Glomerular visceral epithelial cell (primary cell): ENCODE results near the gene RRM2.
"Not testable (repeated sequence)": the region's sequence is repeated elsewhere in the genome, so short reads cannot be mapped to it uniquely, and the experiment has no call there.

Source experiments
- DNase-seq: peaks from one replicate; pipeline ENCODE4 v3.0.0-alpha.2; 2016; ENCODE audit errors: extremely low spot score

RRM2 gene

DNA sequence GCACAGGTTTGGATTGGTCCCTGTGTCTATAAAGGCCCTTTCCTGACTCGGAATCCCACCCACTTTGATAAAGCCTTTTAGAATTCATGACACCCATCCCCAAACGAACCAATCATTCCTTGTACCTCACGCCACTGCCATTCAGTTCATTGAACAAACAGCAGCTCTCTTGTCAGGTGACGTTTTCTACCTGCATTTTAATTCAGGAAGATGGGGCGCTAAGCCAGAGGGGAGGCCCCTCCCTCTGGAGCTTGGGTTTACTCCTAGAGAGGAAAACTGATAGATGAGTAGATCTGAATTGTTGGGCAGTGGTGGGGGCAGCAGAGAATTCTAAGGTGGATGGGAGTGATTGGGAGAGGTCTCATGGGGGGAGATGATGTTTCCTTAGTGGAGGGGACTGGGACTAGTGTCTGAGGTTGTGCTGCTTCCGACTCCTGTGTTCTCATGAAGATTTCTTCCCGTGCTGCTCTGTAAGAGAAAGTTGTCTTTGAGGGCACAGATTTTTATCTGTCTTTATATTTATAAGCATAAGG is 9.6 kb downstream of the RRM2 start:
- no peak for DNase-seq

GRCh38 chr2:10132596-10132995 is 10.1 kb downstream of the RRM2 start:
- DNase-seq = peak; percentile 66

DNA sequence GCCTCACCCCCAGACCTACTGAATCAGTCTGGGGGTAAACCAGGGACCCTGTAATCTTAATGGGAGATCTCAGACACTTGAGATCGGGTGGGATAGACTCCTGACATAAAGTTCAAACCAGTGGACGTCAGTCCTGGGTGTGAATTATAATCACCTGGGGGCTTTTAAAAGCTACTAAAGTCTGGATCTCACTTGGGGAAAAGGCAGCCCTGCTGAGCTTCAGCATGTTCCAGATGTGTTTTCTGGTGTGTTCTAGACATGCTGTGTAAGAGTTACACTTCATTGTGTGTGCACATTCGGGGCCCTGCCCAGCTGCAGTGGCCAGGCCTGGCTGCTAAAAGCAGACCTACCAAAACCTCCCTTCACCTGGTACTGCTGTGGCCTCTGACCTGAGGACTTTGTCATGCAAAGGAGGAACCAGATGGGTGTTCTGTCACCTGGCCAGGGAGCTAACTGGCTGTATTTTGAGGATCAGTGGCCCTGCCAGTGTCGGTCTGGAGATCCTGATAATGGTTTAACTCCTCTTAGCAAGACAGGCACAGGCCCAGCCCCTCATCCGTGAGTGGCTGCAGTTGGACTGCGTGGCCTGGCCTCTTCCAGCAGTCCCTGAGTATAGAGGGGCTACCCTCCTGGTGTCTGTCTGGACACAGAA is 10.6 kb downstream of the RRM2 start:
- no peak for DNase-seq

- DNase-seq = no peak
Measured at GRCh38 chr2:10135296-10136089, 13.0 kb downstream of the RRM2 start.

DNA sequence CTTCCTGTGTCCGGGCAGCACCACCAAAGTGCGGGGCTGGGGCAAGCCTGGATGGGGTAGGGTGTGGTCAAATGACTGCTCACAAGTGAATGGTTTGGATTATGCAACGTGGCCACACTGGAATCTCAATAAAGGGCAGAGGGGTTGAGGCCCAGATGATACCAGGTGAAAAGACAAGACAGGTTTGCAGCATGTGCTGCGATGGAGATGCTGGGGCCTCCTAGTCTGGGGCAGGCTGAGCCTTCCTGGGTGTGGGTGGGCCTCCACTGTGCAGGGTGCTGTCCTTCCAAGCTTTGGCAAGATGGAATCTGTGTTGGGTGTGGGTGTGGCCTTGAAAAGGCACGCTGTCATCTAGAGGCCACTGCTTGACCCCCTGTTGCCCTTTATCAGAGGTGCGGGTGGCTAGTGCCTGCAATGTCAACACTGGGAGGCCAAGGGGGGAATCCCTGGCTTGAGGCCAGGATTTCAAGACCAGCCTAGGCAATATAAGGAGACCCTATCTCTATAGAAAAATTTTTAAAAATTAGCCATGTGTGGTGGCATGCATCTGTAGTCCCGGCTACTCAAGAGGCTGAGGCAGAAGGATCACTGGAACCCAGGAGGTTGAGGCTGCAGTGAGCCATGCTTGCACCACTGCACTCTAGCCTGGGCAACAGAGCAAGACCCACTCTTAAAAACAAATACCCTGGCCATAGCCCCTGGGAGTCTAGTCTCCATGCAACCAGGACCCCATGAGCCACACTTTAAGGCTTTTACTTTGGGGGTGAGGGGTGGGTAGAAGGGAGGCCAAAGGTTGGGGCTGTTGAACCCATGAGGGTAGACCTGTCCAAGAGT is 13.8 kb downstream of the RRM2 start:
- DNase-seq = no peak

DNA sequence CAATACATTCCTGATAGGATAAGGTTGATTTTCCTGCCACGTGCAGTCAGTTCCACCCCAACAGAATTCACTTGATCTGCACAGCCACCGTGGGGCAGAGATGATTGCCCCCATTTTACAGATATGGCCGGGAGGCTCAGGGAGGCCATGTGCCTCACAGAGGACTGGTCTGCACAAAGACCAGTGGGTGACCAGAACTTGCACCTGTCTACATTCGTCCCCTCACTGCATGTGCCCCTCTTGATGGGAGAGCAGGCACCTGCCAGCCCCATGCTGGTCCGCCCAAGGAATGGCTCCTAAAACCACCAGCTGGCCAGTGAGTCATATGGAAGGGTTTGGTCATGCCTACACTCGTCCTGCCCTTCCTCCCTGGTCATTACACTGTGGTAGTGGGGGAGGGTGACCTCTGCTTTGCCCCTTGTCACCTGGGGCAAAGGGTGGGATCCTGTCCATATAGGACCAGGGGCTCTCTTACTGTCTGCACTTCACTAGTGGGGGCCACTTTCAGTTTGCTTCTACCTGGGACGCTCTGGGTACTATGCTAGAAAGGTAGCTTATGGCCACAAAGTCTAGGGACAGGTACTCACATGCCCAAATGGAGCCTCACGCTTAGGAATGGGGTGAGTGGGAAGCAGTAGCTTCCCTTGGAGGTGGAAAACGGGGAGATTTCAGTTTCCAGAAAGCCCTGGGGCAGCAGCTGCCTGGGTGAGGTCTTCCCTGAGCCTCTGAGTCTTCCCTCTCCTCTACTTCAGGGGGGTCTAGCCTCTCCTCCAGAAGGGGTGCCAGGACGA is 14.7 kb downstream of the RRM2 start:
- DNase-seq = peak; percentile 36

DNA sequence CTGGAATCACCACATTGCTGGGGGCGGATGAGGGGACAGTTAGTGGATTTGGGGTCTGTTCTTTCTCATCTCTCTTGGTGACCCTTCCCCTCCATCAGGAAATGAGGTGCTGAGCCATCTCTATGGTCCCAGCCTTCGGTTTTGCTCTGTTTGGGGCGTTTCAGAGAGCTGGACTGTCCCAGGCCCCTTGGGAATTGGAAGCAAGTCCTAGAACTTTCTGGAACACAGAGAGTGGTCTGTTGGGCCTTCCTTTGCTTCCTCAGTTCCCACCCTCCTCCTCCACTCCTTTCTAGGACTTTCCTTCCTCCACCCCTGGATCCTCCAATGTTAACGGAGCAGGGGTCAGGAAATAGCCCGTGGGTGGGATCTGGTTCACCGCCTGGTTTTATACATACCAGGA is 17.0 kb downstream of the RRM2 start:
- DNase-seq = no peak

DNA sequence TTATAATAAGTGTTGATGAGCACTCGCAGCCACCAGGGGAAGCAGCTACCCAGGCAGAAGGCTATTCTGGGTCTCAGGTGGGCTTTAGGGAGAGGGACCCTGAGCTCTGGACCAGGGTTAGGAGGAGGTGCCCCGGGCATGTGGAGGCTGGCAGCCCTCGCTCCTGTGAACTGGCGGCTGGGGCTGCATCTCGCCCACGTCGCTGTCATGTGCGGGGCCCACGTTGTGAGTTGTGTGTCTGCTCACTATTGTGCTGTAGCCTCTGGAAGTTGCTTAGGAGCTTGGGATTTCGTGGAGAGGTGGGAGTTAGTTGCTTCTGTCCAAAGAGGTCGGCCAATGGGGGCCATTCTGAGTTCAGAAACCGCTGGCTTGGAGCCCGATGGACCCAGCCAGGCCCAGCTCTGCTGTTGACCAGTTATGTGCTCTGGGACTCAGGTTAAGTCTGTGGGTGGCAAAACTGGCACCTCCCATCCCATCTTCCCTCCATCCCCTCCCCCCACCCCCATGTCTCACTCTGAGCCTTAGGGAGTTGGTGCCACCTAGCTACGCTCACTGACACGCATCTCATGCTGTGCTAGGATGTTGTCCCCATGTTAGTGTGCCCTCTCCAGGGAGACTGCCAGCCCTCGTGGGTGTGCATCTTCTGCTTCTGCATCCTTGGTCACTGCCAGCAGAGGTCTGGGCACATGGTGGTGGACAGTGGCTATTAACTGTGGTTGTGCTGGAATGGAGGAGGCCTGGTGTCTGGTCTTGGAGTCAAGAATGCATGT is 18.5 kb downstream of the RRM2 start:
- DNase-seq = no peak

DNA sequence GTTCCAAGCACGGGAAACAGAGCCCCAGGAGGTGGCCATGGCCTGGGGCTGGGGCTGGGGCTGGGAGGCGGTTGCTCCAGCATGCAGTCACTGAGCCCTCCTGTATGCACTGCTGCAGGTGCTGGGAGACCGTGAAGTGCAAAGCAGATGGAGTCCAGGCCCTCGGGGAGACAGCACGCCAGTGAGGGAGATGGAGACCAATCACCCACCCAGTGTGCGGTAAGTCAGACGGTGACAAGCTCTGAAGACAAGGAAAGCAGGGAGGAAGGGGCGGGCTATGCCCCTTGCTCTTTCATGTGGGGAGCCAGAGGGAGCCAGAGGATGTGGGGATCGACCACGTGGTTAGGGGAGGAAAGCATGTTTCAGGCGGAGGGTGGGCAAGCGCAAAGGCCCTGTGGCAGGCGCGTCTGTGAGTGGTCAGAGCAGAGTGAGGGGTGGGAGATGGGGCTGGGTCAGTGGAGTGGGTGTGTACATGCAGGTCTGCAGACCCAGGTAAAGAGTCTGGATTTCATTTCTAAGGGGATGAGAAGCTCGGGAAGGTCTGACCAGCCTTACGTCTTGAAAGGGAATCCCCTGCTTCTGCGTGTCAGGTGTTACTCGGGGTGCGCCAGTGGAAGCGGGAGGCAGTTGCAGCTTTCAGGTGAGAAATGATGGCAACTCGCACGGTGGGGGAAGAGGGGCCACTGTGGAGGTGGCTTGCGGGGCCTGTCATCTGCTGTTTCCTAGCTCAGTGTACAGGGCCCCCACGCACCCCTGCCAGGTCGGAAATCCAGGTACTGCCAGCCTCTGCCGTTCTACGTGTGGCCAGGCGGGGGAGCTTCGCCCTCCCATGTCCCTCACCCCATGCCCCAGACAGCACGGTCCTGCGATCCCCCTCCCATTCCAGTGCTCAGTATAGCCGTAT is 19.4 kb downstream of the RRM2 start:
- DNase-seq = no peak

- DNase-seq = no peak
Measured at GRCh38 chr2:10142640-10142965, 20.1 kb downstream of the RRM2 start.

- no peak for DNase-seq
Measured at GRCh38 chr2:10144771-10145518, 22.4 kb downstream of the RRM2 start.

DNA sequence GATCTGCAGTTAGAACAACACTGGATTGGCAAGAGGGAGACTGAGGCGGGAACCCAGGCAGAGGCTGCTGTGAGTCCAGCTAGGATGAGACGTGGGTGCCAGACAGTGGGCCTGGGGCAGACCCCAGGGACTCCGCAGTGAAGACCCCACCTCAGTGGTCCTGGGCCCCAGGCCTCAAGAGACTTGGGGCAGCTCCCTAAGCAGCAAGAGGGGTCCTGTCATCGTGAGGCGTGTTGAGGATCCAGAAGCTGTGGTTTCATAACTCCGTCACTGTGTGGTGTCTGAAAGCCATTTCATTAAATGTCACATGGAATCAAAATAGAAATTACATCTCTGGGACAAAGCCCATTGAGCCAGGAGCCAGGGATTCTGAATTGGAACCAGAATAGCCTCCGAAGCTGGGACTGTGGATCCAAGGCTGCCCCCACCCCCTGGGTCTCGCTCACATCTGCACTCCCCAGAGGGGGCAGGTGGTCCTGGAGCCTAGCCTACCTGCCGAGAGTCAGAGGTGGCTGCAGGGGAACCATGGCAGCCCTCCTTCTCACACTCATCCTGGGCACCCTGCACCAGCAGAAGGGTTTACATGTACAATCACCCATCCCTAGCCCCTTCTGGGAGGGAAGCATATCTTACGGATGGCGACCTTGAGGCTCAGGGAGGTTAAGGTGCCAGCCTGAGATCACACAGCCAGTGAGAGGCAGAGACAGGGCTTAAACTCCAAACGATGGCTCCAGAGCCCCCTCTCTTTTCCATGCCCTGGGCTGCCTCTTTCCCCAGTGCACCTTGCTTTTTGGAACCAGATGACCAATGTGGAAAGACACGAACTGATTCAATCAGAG is 23.2 kb downstream of the RRM2 start:
- no peak for DNase-seq

DNA sequence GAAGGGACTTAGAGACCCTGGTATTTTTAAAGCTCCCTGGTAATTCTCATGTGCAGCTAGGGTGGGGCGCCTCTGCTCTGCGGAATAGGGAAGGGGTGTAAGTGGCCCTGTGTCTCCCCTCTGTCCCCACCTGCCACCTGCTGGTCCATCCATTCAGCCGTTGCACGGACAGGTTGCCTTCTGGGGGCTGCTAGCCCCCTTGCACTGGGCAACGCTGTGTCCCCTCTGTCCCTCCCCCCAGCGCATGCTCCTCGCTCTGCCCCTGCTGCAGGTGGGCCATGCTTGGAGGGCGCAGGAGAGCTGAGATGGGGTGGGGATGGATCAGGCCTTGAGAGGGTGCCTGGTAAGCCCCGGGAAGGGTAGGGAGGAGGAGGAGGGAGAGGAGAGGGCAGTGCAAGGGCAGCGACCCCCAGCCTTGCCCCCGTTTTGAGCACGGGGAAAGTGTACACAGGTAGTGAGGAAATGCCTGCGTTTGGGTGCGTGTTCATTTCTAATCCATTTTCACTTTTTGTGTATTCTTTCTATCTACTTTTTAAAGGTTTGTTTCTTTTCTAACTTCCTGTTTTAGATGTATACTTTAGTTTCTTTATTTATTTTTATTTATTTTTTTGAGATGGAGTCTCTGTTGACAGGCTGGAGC is 23.9 kb downstream of the RRM2 start:
- no peak for DNase-seq

- DNase-seq = not testable (repeated sequence)
Measured at GRCh38 chr2:10147050-10147660, 24.6 kb downstream of the RRM2 start.

- no peak for DNase-seq
Measured at GRCh38 chr2:10148268-10148667, 25.7 kb downstream of the RRM2 start.

GRCh38 chr2:10149635-10150034 is 27.1 kb downstream of the RRM2 start:
- no peak for DNase-seq

- no peak for DNase-seq
Measured at GRCh38 chr2:10150436-10150835, 27.9 kb downstream of the RRM2 start.
